ENCODE results near the gene PPP1R8. TPM values are rescaled to one million over a fixed set of nuclear protein-coding genes. Genes with fewer than 3 reads are reported as not detected.
A peak's percentile ranks its signal among the peaks of the same experiment; 100 is the strongest.

The PPP1R8 gene
- total and polyA plus RNA-seq, 10 of the 15 experiments (the other 5 are each of a cell fraction or from before 2014, with no cell fraction given): 10.2 to 77.0 (median 53.0) TPM

DNA sequence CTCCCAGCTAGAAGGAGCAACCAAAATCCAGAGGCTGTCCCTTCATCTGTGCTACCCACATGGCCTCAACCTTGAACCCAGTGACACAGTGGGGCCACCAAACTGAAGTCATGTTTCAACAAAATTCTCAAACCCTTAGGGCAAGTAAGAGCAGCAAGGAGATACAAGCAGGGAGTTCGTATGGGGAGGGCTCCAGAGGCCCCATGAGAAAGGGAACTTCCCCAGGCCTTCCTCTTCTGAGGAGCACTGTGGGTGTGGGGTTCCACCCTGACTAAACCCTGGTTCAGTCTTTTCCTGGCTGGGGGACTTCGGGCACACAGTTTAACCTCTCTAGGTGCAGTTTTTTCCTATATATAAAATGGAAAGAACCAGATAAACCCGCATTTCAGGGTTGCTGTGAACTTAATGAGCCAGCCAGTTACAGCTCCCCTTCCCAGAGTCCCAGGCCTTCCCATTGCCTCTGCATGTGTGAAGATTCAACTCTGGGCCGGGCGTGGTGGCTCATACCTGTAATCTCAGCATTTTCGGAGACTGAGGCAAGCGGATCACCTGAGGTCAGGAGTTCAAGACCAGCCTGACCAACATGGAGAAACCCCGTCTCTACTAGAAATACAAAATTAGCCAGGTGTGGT is 33.8 kb downstream of the PPP1R8 start (continued):
- TF ChIP-seq, protein P1, sequence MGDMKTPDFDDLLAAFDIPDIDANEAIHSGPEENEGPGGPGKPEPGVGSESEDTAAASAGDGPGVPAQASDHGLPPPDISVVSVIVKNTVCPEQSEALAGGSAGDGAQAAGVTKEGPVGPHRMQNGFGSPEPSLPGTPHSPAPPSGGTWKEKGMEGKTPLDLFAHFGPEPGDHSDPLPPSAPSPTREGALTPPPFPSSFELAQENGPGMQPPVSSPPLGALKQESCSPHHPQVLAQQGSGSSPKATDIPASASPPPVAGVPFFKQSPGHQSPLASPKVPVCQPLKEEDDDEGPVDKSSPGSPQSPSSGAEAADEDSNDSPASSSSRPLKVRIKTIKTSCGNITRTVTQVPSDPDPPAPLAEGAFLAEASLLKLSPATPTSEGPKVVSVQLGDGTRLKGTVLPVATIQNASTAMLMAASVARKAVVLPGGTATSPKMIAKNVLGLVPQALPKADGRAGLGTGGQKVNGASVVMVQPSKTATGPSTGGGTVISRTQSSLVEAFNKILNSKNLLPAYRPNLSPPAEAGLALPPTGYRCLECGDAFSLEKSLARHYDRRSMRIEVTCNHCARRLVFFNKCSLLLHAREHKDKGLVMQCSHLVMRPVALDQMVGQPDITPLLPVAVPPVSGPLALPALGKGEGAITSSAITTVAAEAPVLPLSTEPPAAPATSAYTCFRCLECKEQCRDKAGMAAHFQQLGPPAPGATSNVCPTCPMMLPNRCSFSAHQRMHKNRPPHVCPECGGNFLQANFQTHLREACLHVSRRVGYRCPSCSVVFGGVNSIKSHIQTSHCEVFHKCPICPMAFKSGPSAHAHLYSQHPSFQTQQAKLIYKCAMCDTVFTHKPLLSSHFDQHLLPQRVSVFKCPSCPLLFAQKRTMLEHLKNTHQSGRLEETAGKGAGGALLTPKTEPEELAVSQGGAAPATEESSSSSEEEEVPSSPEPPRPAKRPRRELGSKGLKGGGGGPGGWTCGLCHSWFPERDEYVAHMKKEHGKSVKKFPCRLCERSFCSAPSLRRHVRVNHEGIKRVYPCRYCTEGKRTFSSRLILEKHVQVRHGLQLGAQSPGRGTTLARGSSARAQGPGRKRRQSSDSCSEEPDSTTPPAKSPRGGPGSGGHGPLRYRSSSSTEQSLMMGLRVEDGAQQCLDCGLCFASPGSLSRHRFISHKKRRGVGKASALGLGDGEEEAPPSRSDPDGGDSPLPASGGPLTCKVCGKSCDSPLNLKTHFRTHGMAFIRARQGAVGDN (IDR thresholded peaks at IDR 0.05): peak; percentile 79
- no peak for TF ChIP-seq ZZZ3 (IDR thresholded peaks at IDR 0.05; ENCODE audit: control insufficient read depth, insufficient read length, low read depth)
- no peak for TF ChIP-seq KLF5 (IDR thresholded peaks at IDR 0.05; ENCODE audit: partially characterized antibody)
- TF ChIP-seq NFIC (IDR thresholded peaks at IDR 0.05; ENCODE audit: low read depth, low read length): no peak
- peak; percentile 16; the same call in 1 of the 2 replicates for TF ChIP-seq FOXM1 (IDR thresholded peaks at IDR 0.05; ENCODE audit: low read depth, low read length)
- no peak for TF ChIP-seq ZNF622 (IDR thresholded peaks at IDR 0.05)
- no peak for TF ChIP-seq PML (IDR thresholded peaks at IDR 0.05; ENCODE audit: low read length)
- peak; percentile 47 for TF ChIP-seq RELA (IDR thresholded peaks at IDR 0.05; ENCODE audit: borderline replicate concordance, partially characterized antibody)
- TF ChIP-seq HDGF (IDR thresholded peaks at IDR 0.05): no peak
- TF ChIP-seq, protein P2, sequence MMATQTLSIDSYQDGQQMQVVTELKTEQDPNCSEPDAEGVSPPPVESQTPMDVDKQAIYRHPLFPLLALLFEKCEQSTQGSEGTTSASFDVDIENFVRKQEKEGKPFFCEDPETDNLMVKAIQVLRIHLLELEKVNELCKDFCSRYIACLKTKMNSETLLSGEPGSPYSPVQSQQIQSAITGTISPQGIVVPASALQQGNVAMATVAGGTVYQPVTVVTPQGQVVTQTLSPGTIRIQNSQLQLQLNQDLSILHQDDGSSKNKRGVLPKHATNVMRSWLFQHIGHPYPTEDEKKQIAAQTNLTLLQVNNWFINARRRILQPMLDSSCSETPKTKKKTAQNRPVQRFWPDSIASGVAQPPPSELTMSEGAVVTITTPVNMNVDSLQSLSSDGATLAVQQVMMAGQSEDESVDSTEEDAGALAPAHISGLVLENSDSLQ (IDR thresholded peaks at IDR 0.05): no peak
- no peak for TF ChIP-seq GATAD2B (conservative IDR thresholded peaks at IDR 0.05; ENCODE audit: low read depth)
- TF ChIP-seq RAD51 (IDR thresholded peaks at IDR 0.05): no peak
- no peak for TF ChIP-seq YBX1 (IDR thresholded peaks at IDR 0.05)
- peak; percentile 45; the same call in 1 of the 2 replicates for TF ChIP-seq DPF2 (IDR thresholded peaks at IDR 0.05)
- TF ChIP-seq, protein P3, sequence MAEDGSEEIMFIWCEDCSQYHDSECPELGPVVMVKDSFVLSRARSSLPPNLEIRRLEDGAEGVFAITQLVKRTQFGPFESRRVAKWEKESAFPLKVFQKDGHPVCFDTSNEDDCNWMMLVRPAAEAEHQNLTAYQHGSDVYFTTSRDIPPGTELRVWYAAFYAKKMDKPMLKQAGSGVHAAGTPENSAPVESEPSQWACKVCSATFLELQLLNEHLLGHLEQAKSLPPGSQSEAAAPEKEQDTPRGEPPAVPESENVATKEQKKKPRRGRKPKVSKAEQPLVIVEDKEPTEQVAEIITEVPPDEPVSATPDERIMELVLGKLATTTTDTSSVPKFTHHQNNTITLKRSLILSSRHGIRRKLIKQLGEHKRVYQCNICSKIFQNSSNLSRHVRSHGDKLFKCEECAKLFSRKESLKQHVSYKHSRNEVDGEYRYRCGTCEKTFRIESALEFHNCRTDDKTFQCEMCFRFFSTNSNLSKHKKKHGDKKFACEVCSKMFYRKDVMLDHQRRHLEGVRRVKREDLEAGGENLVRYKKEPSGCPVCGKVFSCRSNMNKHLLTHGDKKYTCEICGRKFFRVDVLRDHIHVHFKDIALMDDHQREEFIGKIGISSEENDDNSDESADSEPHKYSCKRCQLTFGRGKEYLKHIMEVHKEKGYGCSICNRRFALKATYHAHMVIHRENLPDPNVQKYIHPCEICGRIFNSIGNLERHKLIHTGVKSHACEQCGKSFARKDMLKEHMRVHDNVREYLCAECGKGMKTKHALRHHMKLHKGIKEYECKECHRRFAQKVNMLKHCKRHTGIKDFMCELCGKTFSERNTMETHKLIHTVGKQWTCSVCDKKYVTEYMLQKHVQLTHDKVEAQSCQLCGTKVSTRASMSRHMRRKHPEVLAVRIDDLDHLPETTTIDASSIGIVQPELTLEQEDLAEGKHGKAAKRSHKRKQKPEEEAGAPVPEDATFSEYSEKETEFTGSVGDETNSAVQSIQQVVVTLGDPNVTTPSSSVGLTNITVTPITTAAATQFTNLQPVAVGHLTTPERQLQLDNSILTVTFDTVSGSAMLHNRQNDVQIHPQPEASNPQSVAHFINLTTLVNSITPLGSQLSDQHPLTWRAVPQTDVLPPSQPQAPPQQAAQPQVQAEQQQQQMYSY (CRISPR knock-in tag; IDR thresholded peaks at IDR 0.05): no peak
- no peak for TF ChIP-seq ATF7 (IDR thresholded peaks at IDR 0.05; ENCODE audit: low read depth)
- TF ChIP-seq CREB1 (IDR thresholded peaks at IDR 0.05; ENCODE audit: low read depth): no peak
- no peak for TF ChIP-seq RB1 (IDR thresholded peaks at IDR 0.05; ENCODE audit: borderline replicate concordance)
- TF ChIP-seq SRF (IDR thresholded peaks at IDR 0.05; ENCODE audit: low read depth in 2 of 2, low read length in 2 of 2): no peak
- TF ChIP-seq POLR2AphosphoS2 (IDR thresholded peaks at IDR 0.05; ENCODE audit: low read depth, low read length): no peak
- TF ChIP-seq, protein P4, sequence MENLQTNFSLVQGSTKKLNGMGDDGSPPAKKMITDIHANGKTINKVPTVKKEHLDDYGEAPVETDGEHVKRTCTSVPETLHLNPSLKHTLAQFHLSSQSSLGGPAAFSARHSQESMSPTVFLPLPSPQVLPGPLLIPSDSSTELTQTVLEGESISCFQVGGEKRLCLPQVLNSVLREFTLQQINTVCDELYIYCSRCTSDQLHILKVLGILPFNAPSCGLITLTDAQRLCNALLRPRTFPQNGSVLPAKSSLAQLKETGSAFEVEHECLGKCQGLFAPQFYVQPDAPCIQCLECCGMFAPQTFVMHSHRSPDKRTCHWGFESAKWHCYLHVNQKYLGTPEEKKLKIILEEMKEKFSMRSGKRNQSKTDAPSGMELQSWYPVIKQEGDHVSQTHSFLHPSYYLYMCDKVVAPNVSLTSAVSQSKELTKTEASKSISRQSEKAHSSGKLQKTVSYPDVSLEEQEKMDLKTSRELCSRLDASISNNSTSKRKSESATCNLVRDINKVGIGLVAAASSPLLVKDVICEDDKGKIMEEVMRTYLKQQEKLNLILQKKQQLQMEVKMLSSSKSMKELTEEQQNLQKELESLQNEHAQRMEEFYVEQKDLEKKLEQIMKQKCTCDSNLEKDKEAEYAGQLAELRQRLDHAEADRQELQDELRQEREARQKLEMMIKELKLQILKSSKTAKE (IDR thresholded peaks at IDR 0.05; ENCODE audit: low read depth, poor library complexity, severe bottlenecking): peak; percentile 17
